Keratinocyte (primary cell): ENCODE results near the gene INPP5A.

Experiments used
- CTCF ChIP-seq, 3 experiments: IDR thresholded peaks in 1 of 3; conservative IDR thresholded peaks in 1 of 3; optimal IDR thresholded peaks in 1 of 3; 2 replicates in 2 of 3; 3 replicates in 1 of 3; pipeline versions ENCODE3 to v1.5.1; 2011; ENCODE audit warnings: low read length in 3 of 3, mild to moderate bottlenecking in 3 of 3, moderate library complexity in 2 of 3, control low read depth in 1 of 3, inconsistent platforms in 1 of 3; ENCODE audit not compliant: insufficient read depth in 2 of 3; ENCODE audit errors: extremely low read depth in 1 of 3
- EZH2 ChIP-seq: IDR thresholded peaks from one replicate; pipeline ENCODE4 v1.6.1; 2012; ENCODE audit warnings: inconsistent platforms, mild to moderate bottlenecking, low read length, moderate library complexity

GRCh38 chr10:132574288-132574687 lies 36.7 kb downstream of the INPP5A start:
- no peak for TF ChIP-seq CTCF (optimal IDR thresholded peaks at IDR 0.05 in 1 of 3, IDR thresholded peaks at IDR 0.05 in 1 of 3, conservative IDR thresholded peaks at IDR 0.05 in 1 of 3; ENCODE audit: extremely low read depth in 1 of 3, insufficient read depth in 2 of 3, low read length in 3 of 3)
- TF ChIP-seq EZH2 = no peak
